ENCODE measurements around the gene ZNF277. TPM values are rescaled to one million over a fixed set of nuclear protein-coding genes. Genes with fewer than 3 reads are reported as not detected.
"Not testable (repeated sequence)": the region's sequence is repeated elsewhere in the genome, so short reads cannot be mapped to it uniquely, and the experiment has no call there.

ZNF277 gene
- total RNA-seq, 2 experiments from 2014 or later = 15.8 to 16.4 TPM

DNA sequence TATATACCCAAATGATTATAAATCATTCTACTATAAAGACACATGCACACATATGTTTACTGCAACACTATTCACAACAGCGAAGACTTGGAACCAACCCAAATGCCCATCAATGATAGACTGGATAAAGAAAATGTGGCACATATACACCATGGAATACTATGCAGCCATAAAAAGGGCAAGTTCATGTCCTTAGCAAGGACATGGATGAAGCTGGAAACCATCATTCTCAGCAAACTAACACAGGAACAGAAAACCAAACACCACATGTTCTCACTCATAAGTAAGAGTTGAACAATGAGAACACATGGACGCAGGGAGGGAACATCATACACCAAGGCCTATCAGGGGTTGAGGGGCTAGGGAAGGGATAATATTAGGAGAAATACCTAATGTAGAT, 110.3 kb downstream of the ZNF277 start:
- H3K9me3 Mint-ChIP-seq (ENCODE audit: low read depth); H3K27ac Mint-ChIP-seq; H3K27me3 Mint-ChIP-seq; H3K4me1 Mint-ChIP-seq; H3K4me3 Mint-ChIP-seq; CTCF ChIA-PET; ATAC-seq; DNase-seq: not testable (repeated sequence)
- peaks cover 31% of the 10 kb centered on the region for H3K36me3 Mint-ChIP-seq

DNA sequence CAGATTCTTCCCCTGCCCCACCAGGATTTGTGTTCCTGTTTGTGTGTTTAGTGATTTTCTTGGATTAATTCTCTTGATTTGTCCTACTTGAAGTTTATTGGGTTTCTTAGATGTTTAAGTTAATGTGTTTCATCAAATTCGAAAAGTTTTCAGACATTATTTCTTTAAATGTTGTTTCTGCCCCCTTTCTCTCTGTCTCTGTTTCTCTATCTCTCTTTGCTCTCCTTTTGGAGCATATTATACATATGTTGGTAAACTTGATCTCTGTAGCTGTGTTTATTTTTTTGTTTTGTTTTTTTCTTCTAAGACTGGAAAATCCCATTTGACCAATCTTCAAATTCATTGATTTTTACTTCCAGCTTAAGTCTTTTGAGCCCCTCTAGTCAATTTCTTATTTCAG, 115.6 kb downstream of the ZNF277 start:
- ATAC-seq (no peak), DNase-seq (no peak)
- Mint-ChIP-seq H3K4me3 (no peak overlapping the region), H3K9me3 (ENCODE audit: low read depth) (peaks cover 2% of the 10 kb centered on the region), H3K27ac (no peak overlapping the region), H3K36me3 (peaks cover 42% of the 10 kb centered on the region), H3K4me1 (no peaks in the 10 kb centered on the region), H3K27me3 (no peaks in the 10 kb centered on the region)
- CTCF ChIA-PET = no interaction called here

GRCh38 chr7:112327566-112327965, 121.1 kb downstream of the ZNF277 start:
- H3K36me3 Mint-ChIP-seq = peaks cover 37% of the 10 kb centered on the region

DNA sequence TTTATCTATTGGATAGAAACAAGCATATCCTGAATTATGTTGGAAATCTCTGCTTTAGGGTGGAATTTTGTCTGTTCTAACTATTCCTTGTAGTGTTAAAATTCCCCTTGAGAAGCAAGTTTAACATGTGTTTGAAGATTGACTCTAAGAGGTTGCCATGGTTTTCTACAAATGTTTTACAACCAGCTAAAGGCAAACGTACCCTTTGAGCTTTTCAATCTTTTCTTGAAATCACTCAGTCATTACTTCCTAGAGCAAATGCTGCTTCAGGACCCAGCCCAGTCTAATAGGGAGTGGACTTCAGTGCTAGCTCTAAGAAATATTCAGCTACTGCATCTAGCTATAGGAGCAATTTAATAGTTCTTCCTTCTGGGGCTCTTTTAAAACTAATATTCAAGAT, 125.0 kb downstream of the ZNF277 start:
- Mint-ChIP-seq H3K4me3 (no peak overlapping the region), H3K36me3 (peaks cover 32% of the 10 kb centered on the region), H3K4me1 (no peaks in the 10 kb centered on the region), H3K27ac (no peak overlapping the region), H3K27me3 (no peaks in the 10 kb centered on the region), H3K9me3 (ENCODE audit: low read depth) (no peaks in the 10 kb centered on the region)
- DNase-seq = no peak
- ATAC-seq = no peak
- CTCF ChIA-PET = no interaction called here

More at GRCh38 chr7:112327566-112327965, 121.1 kb downstream of the ZNF277 start:
- DNase-seq (no peak), ATAC-seq (no peak)
- Mint-ChIP-seq H3K9me3 (ENCODE audit: low read depth) (no peaks in the 10 kb centered on the region), H3K27me3 (no peaks in the 10 kb centered on the region), H3K4me1 (no peaks in the 10 kb centered on the region), H3K27ac (no peak overlapping the region), H3K4me3 (no peak overlapping the region)
- CTCF ChIA-PET = no interaction called here

DNA sequence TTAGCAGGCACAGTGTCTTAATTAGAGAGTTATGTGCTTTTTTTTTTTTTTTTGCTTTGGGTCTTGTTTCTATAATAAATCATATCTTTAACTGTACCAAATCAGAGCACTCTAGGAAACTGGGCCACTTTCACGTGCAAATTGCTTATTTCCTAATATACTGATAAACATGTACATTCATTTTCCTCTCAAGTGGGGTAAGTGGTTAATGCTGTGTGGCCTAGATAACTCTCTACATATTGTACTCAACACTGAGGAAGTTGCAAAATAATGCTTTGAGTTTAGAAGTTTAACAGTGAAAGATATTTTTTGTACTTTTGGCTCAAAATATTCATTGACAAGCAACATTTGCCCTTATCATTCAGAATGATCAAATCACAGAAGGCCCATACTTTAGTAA, 127.9 kb downstream of the ZNF277 start:
- H3K4me1 Mint-ChIP-seq = no peaks in the 10 kb centered on the region
- DNase-seq (no peak), ATAC-seq (no peak)
- no peak overlapping the region for H3K27ac Mint-ChIP-seq
- no peak overlapping the region for H3K4me3 Mint-ChIP-seq
- CTCF ChIA-PET = no interaction called here
- peaks cover 25% of the 10 kb centered on the region for H3K36me3 Mint-ChIP-seq
- no peaks in the 10 kb centered on the region for H3K9me3 Mint-ChIP-seq (ENCODE audit: low read depth)
- no peaks in the 10 kb centered on the region for H3K27me3 Mint-ChIP-seq

DNA sequence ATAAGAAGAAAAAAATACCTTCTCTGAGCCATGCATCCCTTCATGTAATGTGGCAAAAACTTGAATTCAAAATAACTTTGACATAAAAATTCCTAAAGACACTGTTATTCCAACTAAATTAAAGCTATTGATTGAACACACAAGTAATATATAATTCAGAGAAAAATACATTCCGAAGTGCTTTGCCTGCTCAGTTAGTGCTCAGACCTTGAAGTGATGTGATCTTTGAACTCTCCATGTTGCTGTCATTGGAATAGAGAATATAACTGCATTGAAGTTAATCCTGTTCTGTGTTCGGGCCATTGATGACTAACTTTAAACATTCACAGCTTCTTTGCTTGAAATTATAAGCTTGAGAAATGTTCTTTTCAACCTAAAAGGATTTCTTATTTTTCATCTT, 129.8 kb downstream of the ZNF277 start:
- Mint-ChIP-seq H3K9me3 (ENCODE audit: low read depth) (no peaks in the 10 kb centered on the region), H3K27me3 (no peaks in the 10 kb centered on the region), H3K4me1 (no peaks in the 10 kb centered on the region), H3K4me3 (no peak overlapping the region), H3K36me3 (peaks cover 15% of the 10 kb centered on the region), H3K27ac (no peak overlapping the region)
- DNase-seq (no peak), ATAC-seq (no peak)
- CTCF ChIA-PET = no interaction called here

- no peak for ATAC-seq
- no peaks in the 10 kb centered on the region for H3K9me3 Mint-ChIP-seq (ENCODE audit: low read depth)
- CTCF ChIA-PET = no interaction called here
- H3K4me3 Mint-ChIP-seq = no peak overlapping the region
- no peaks in the 10 kb centered on the region for H3K27me3 Mint-ChIP-seq
- H3K27ac Mint-ChIP-seq = no peak overlapping the region
- no peaks in the 10 kb centered on the region for H3K4me1 Mint-ChIP-seq
- H3K36me3 Mint-ChIP-seq = peaks cover 15% of the 10 kb centered on the region
- no peak for DNase-seq
Measured at GRCh38 chr7:112336936-112337576, 130.6 kb downstream of the ZNF277 start.

GRCh38 chr7:112337892-112338291, 131.4 kb downstream of the ZNF277 start:
- Mint-ChIP-seq H3K36me3 (peaks cover 19% of the 10 kb centered on the region), H3K4me1 (no peaks in the 10 kb centered on the region), H3K9me3 (ENCODE audit: low read depth) (no peaks in the 10 kb centered on the region), H3K27ac (no peak overlapping the region), H3K4me3 (no peak overlapping the region), H3K27me3 (no peaks in the 10 kb centered on the region)
- ATAC-seq = no peak
- DNase-seq = no peak
- CTCF ChIA-PET = no interaction called here

GRCh38 chr7:112338786-112339185, 132.3 kb downstream of the ZNF277 start:
- DNase-seq (no peak), ATAC-seq (no peak)
- no peaks in the 10 kb centered on the region for H3K4me1 Mint-ChIP-seq
- H3K27ac Mint-ChIP-seq = no peak overlapping the region
- no peak overlapping the region for H3K4me3 Mint-ChIP-seq
- CTCF ChIA-PET = no interaction called here
- H3K9me3 Mint-ChIP-seq (ENCODE audit: low read depth) = no peaks in the 10 kb centered on the region
- peaks cover 23% of the 10 kb centered on the region for H3K36me3 Mint-ChIP-seq
- H3K27me3 Mint-ChIP-seq = no peaks in the 10 kb centered on the region

DNA sequence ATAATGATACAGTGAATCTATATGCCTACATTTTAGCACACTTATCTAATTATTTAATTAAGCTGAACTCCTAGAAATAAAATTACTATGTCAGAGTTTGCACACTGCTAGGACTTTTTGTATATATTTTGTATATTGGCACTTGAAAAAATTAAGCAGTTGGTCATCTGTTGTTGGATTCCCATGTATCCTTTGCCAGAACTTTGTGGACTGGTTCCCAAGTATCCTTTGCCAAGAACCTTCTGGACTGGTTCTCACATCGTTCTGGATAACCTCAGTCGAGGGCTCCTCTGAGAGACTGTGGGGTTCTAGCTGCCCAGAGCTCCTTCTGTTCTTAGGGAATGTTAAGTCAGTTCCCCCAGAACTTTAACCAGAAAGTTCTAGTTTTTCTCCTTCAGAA, 135.0 kb downstream of the ZNF277 start:
- Mint-ChIP-seq H3K36me3 (peaks cover 26% of the 10 kb centered on the region), H3K27ac (no peak overlapping the region), H3K4me3 (no peak overlapping the region), H3K9me3 (ENCODE audit: low read depth) (no peaks in the 10 kb centered on the region), H3K4me1 (no peaks in the 10 kb centered on the region), H3K27me3 (no peaks in the 10 kb centered on the region)
- CTCF ChIA-PET = no interaction called here
- DNase-seq = no peak
- no peak for ATAC-seq

DNA sequence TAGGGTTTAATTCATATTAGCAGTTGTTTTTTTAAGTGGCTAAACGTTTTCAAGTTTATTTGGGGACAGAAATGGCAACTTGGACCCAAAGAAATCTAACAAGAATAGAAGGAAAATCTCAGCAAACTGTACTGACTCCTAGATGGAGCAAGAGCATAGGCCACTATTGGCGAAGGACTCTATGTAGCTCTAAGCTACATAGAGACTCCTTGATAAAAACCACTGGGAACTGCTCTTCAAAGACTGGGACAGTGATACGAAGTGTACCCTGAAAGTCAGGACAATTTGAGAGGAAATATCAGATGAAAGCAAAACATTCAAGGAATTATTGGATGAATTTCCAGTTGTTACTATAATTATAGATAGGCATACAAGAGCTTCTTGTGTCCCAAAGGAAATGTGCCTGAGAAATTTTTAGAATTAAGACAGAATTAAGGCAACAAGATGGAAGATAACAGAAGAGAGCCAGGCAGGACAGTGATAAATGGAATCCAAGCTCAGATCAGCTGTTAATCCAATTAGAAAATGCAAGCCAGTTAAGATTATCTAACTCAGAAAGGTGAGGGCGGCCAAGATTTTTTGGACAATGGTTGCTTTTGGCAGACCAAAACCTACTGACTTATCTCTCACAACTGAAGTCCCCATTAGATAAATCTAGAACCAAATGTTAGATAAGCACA, 140.0 kb downstream of the ZNF277 start:
- ATAC-seq (no peak), DNase-seq (no peak)
- no peak overlapping the region for H3K4me3 Mint-ChIP-seq
- CTCF ChIA-PET = no interaction called here
- no peaks in the 10 kb centered on the region for H3K9me3 Mint-ChIP-seq (ENCODE audit: low read depth)
- no peaks in the 10 kb centered on the region for H3K27me3 Mint-ChIP-seq
- H3K36me3 Mint-ChIP-seq = peaks cover 28% of the 10 kb centered on the region
- no peak overlapping the region for H3K27ac Mint-ChIP-seq
- no peaks in the 10 kb centered on the region for H3K4me1 Mint-ChIP-seq

GRCh38 chr7:112347088-112347487, 140.6 kb downstream of the ZNF277 start:
- CTCF ChIA-PET = no interaction called here
- no peaks in the 10 kb centered on the region for H3K4me1 Mint-ChIP-seq
- DNase-seq (no peak), ATAC-seq (no peak)
- no peak overlapping the region for H3K27ac Mint-ChIP-seq
- no peaks in the 10 kb centered on the region for H3K27me3 Mint-ChIP-seq
- H3K9me3 Mint-ChIP-seq (ENCODE audit: low read depth) = no peaks in the 10 kb centered on the region
- peaks cover 26% of the 10 kb centered on the region for H3K36me3 Mint-ChIP-seq
- no peak overlapping the region for H3K4me3 Mint-ChIP-seq

GRCh38 chr7:112350585-112350984, 144.1 kb downstream of the ZNF277 start:
- DNase-seq = no peak
- H3K36me3 Mint-ChIP-seq = peaks cover 5% of the 10 kb centered on the region
- H3K27me3 Mint-ChIP-seq = peaks cover 1% of the 10 kb centered on the region
- H3K4me1 Mint-ChIP-seq = no peaks in the 10 kb centered on the region
- CTCF ChIA-PET = no interaction called here
- H3K9me3 Mint-ChIP-seq (ENCODE audit: low read depth) = no peaks in the 10 kb centered on the region
- ATAC-seq = no peak
- H3K27ac Mint-ChIP-seq = no peak overlapping the region
- H3K4me3 Mint-ChIP-seq = no peak overlapping the region

DNA sequence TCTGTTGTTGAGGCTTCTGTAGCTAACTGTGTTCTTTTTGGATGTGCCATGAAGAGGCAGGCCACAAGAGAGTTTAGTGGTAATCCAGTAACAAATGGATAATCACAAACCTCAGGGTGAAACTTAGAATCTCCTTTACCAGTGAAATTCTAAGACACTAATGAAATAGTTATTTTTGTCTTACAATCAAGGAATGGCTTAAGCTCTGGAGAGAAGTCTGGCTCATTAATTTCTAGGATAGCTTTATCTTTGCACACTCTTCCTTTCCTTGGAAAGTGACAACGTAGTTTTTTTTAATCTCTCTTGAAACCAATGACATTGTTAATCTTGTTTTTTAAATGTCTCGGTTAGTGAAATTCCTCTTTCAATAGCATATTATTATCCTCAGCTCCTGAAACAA, 150.1 kb downstream of the ZNF277 start:
- ATAC-seq = no peak
- CTCF ChIA-PET = no interaction called here
- DNase-seq = no peak
- H3K4me1 Mint-ChIP-seq = no peaks in the 10 kb centered on the region
- no peak overlapping the region for H3K4me3 Mint-ChIP-seq
- H3K27ac Mint-ChIP-seq = no peak overlapping the region
- no peaks in the 10 kb centered on the region for H3K9me3 Mint-ChIP-seq (ENCODE audit: low read depth)
- peaks cover 3% of the 10 kb centered on the region for H3K27me3 Mint-ChIP-seq
- no peaks in the 10 kb centered on the region for H3K36me3 Mint-ChIP-seq
